ENCODE results near the gene ZKSCAN7. TPM values are rescaled to one million over a fixed set of nuclear protein-coding genes. Genes with fewer than 3 reads are reported as not detected.

Gene ZKSCAN7
- total and polyA plus RNA-seq, 2 of the 13 experiments (the other 11 are each of a cell fraction or from before 2014, with no cell fraction given): 2.3 to 3.8 TPM

- H3K4me3 ChIP-seq (replicated peaks in 1 of 3; ENCODE audit: insufficient read depth in 1 of 3, low read depth in 2 of 3, low read length in 3 of 3): no peak overlapping the region
- no TSS peak for BruUV-seq (replicated peaks)
- no peaks in the 10 kb centered on the region for H3K9me3 ChIP-seq (ENCODE audit: low read length)
- no peak overlapping the region for H3K9ac ChIP-seq (ENCODE audit: insufficient read depth, low read depth, low read length)
- CTCF ChIA-PET (ENCODE audit: low intra/inter-chr PET ratio, low total read pairs): no interaction called here
- TF ChIP-seq HNF4A (CRISPR knock-in tag; IDR thresholded peaks at IDR 0.05): no peak
- no peak for TF ChIP-seq GTF3A (CRISPR knock-in tag; conservative IDR thresholded peaks at IDR 0.05)
- no peak for TF ChIP-seq ZNF407 (CRISPR knock-in tag; IDR thresholded peaks at IDR 0.05; ENCODE audit: not compliant biosample characterization)
- TF ChIP-seq TAF1 (CRISPR knock-in tag; IDR thresholded peaks at IDR 0.05): no peak
- no peak for TF ChIP-seq PAWR (CRISPR knock-in tag; IDR thresholded peaks at IDR 0.05; ENCODE audit: borderline replicate concordance)
- TF ChIP-seq ZNF280B (CRISPR knock-in tag; IDR thresholded peaks at IDR 0.05; ENCODE audit: borderline replicate concordance): no peak
- TF ChIP-seq RORA (CRISPR knock-in tag; IDR thresholded peaks at IDR 0.05): no peak
- no peak for TF ChIP-seq ZNF780A (CRISPR knock-in tag; IDR thresholded peaks at IDR 0.05)
- TF ChIP-seq PTBP1 (IDR thresholded peaks at IDR 0.05; ENCODE audit: low read depth, low read length, poor library complexity, severe bottlenecking): no peak
- no peak for TF ChIP-seq MTA1 (CRISPR knock-in tag; IDR thresholded peaks at IDR 0.05; ENCODE audit: borderline replicate concordance)
- no peak for TF ChIP-seq MTF2 (CRISPR knock-in tag; IDR thresholded peaks at IDR 0.05; ENCODE audit: borderline replicate concordance)
- no peak for TF ChIP-seq ZNF235 (CRISPR knock-in tag; IDR thresholded peaks at IDR 0.05; ENCODE audit: borderline replicate concordance)
- no peaks in the 10 kb centered on the region; a peak in 2 of 5 replicates for H3K27me3 ChIP-seq (ENCODE audit: control insufficient read depth in 1 of 2, insufficient read depth in 2 of 2, low read length in 2 of 2)
- H3K4me1 ChIP-seq (ENCODE audit: insufficient read depth, low read length): no peaks in the 10 kb centered on the region
- POLR2A ChIA-PET: no interaction called here
- 7% methylated on average over 1 of the region's 1 CpG for WGBS (ENCODE audit: low lambda C conversion rate)
- H3K36me3 ChIP-seq (replicated peaks in 1 of 2; ENCODE audit: control insufficient read depth in 1 of 2, insufficient read depth in 2 of 2, low read length in 2 of 2): no peaks in the 10 kb centered on the region
- H2AFZ ChIP-seq (ENCODE audit: low read length): no peak overlapping the region
- in situ Hi-C loops (cut with HindIII; ENCODE audit: extremely low pct_ligation_motif_present, low pct_unique_long_range_greater_than_20kb): loop anchor here (5.0 kb wide), 1 partner anchor 382 kb away; no protein-coding TSS in a partner anchor
- H3K27ac ChIP-seq (ENCODE audit: extremely low read length, insufficient read depth, low read length): no peak overlapping the region
- H4K20me1 ChIP-seq (ENCODE audit: insufficient read depth, low read length): no peaks in the 10 kb centered on the region
- FAIRE-seq (no peak), ATAC-seq (no peak), DNase-seq (ENCODE audit: low spot score) (no peak)
- intact Hi-C loops (cut with micrococcal nuclease; ENCODE audit: unreplicated experiment): loop anchor here (10.0 kb wide), 1 partner anchor 229 kb away; the partner anchor contains the start of genes KIAA1143 and KIF15
- no peaks in the 10 kb centered on the region for H3K79me2 ChIP-seq (ENCODE audit: insufficient read depth, low read length)
- H3K4me2 ChIP-seq (ENCODE audit: low read depth, low read length): no peak overlapping the region
Observed at GRCh38 chr3:44535364-44535763, 19.6 kb upstream of the ZKSCAN7 start.
